ENCODE measurements around the gene UTP3.

GRCh38 chr4:70691661-70692060 is 3.3 kb downstream of the UTP3 start:
- TF ChIP-seq POLR2A (IDR thresholded peaks at IDR 0.05) (no peak), POLR2AphosphoS5 (IDR thresholded peaks at IDR 0.05) (no peak), EP300 (IDR thresholded peaks at IDR 0.05) (no peak)
- TF ChIP-seq, protein P1, sequence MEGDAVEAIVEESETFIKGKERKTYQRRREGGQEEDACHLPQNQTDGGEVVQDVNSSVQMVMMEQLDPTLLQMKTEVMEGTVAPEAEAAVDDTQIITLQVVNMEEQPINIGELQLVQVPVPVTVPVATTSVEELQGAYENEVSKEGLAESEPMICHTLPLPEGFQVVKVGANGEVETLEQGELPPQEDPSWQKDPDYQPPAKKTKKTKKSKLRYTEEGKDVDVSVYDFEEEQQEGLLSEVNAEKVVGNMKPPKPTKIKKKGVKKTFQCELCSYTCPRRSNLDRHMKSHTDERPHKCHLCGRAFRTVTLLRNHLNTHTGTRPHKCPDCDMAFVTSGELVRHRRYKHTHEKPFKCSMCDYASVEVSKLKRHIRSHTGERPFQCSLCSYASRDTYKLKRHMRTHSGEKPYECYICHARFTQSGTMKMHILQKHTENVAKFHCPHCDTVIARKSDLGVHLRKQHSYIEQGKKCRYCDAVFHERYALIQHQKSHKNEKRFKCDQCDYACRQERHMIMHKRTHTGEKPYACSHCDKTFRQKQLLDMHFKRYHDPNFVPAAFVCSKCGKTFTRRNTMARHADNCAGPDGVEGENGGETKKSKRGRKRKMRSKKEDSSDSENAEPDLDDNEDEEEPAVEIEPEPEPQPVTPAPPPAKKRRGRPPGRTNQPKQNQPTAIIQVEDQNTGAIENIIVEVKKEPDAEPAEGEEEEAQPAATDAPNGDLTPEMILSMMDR (IDR thresholded peaks at IDR 0.05), result no peak

All from upper lobe of left lung (tissue), 4 donors.